Measurements from ENCODE around the gene SNX1. TPM values are rescaled to one million over a fixed set of nuclear protein-coding genes. Genes with fewer than 3 reads are reported as not detected.

SNX1 gene
- total RNA-seq, 1 donor from 2014 or later: 72.2 TPM

- no peaks in the 10 kb centered on the region for H3K27me3 Mint-ChIP-seq (ENCODE audit: low read depth)
- peaks cover 51% of the 10 kb centered on the region for H3K36me3 Mint-ChIP-seq (ENCODE audit: low read depth)
- H3K4me3 Mint-ChIP-seq (ENCODE audit: unreplicated experiment): no peak overlapping the region
- H3K4me1 Mint-ChIP-seq (ENCODE audit: low read depth): no peaks in the 10 kb centered on the region
- H3K9me3 Mint-ChIP-seq (ENCODE audit: low read depth): no peaks in the 10 kb centered on the region
- DNase-seq (ENCODE audit: low spot score): no peak
- no peak overlapping the region for H3K27ac Mint-ChIP-seq (ENCODE audit: unreplicated experiment)
- TF ChIP-seq CTCF (IDR thresholded peaks at IDR 0.05): no peak
These were observed 34.4 kb downstream of the SNX1 start for GRCh38 chr15:64130159-64130558.

GRCh38 chr15:64131547-64131946, 35.8 kb downstream of the SNX1 start:
- no peak for DNase-seq (ENCODE audit: low spot score)
- no peak overlapping the region for H3K27ac Mint-ChIP-seq (ENCODE audit: unreplicated experiment)
- H3K4me1 Mint-ChIP-seq (ENCODE audit: low read depth): no peaks in the 10 kb centered on the region
- no peaks in the 10 kb centered on the region for H3K9me3 Mint-ChIP-seq (ENCODE audit: low read depth)
- H3K27me3 Mint-ChIP-seq (ENCODE audit: low read depth): no peaks in the 10 kb centered on the region
- no peak for TF ChIP-seq CTCF (IDR thresholded peaks at IDR 0.05)
- H3K36me3 Mint-ChIP-seq (ENCODE audit: low read depth): peaks cover 54% of the 10 kb centered on the region
- H3K4me3 Mint-ChIP-seq (ENCODE audit: unreplicated experiment): no peak overlapping the region

GRCh38 chr15:64132217-64132616, 36.4 kb downstream of the SNX1 start:
- DNase-seq (ENCODE audit: low spot score): no peak
- H3K27me3 Mint-ChIP-seq (ENCODE audit: low read depth): no peaks in the 10 kb centered on the region
- no peak overlapping the region for H3K4me3 Mint-ChIP-seq (ENCODE audit: unreplicated experiment)
- no peak overlapping the region for H3K27ac Mint-ChIP-seq (ENCODE audit: unreplicated experiment)
- TF ChIP-seq CTCF (IDR thresholded peaks at IDR 0.05): no peak
- H3K4me1 Mint-ChIP-seq (ENCODE audit: low read depth): no peaks in the 10 kb centered on the region
- peaks cover 57% of the 10 kb centered on the region for H3K36me3 Mint-ChIP-seq (ENCODE audit: low read depth)
- no peaks in the 10 kb centered on the region for H3K9me3 Mint-ChIP-seq (ENCODE audit: low read depth)

GRCh38 chr15:64133623-64134344, 38.0 kb downstream of the SNX1 start:
- Mint-ChIP-seq H3K4me3 (ENCODE audit: unreplicated experiment) (no peak overlapping the region), H3K9me3 (ENCODE audit: low read depth) (no peaks in the 10 kb centered on the region), H3K27ac (ENCODE audit: unreplicated experiment) (no peak overlapping the region), H3K27me3 (ENCODE audit: low read depth) (no peaks in the 10 kb centered on the region), H3K36me3 (ENCODE audit: low read depth) (peaks cover 54% of the 10 kb centered on the region), H3K4me1 (ENCODE audit: low read depth) (no peaks in the 10 kb centered on the region)
- DNase-seq (ENCODE audit: low spot score): no peak
- TF ChIP-seq CTCF (IDR thresholded peaks at IDR 0.05): no peak

- DNase-seq (ENCODE audit: low spot score): peak; percentile 92
- Mint-ChIP-seq H3K36me3 (ENCODE audit: low read depth) (peaks cover 54% of the 10 kb centered on the region), H3K4me3 (ENCODE audit: unreplicated experiment) (no peak overlapping the region), H3K9me3 (ENCODE audit: low read depth) (no peaks in the 10 kb centered on the region), H3K27me3 (ENCODE audit: low read depth) (no peaks in the 10 kb centered on the region), H3K27ac (ENCODE audit: unreplicated experiment) (no peak overlapping the region), H3K4me1 (ENCODE audit: low read depth) (no peaks in the 10 kb centered on the region)
- TF ChIP-seq CTCF (IDR thresholded peaks at IDR 0.05): no peak
These were observed 38.6 kb downstream of the SNX1 start for GRCh38 chr15:64134345-64134829.

Measured in chondrocyte (in vitro differentiated cells).